ENCODE results near the gene GTF2I. TPM values are rescaled to one million over a fixed set of nuclear protein-coding genes. Genes with fewer than 3 reads are reported as not detected.

The GTF2I gene
- total and polyA plus RNA-seq, 10 of the 15 experiments (the other 5 are each of a cell fraction or from before 2014, with no cell fraction given), result 6.7 to 172 (median 96.9) TPM

- H3K9ac ChIP-seq (ENCODE audit: control insufficient read depth, insufficient read depth, low read length), result no peak overlapping the region
- no peak overlapping the region for H2AFZ ChIP-seq (ENCODE audit: control insufficient read depth, low read depth, low read length)
- no peak overlapping the region for H3K27ac ChIP-seq (ENCODE audit: control insufficient read depth, insufficient read depth)
- FAIRE-seq (no peak), ATAC-seq (no peak), DNase-seq (ENCODE audit: low read depth, low spot score) (no peak)
- no peaks in the 10 kb centered on the region for H4K20me1 ChIP-seq (ENCODE audit: control insufficient read depth, insufficient read depth)
- H3K36me3 ChIP-seq (ENCODE audit: control insufficient read depth in 2 of 2, insufficient read depth in 2 of 2, low read length in 1 of 2), result peaks cover 3 to 29% of the 10 kb centered on the region in 2 experiments
- H3K4me3 ChIP-seq, result no peak overlapping the region
- ChIA-PET POLR2A (no interaction called here), RAD21 (ENCODE audit: unreplicated experiment) (interaction anchor here (1.8 kb wide), 1 partner anchor 47 kb away, joined by 3 read pairs; no protein-coding TSS in a partner anchor), CTCF (no interaction called here), SMC1A (ENCODE audit: uncharacterized antibody, unreplicated experiment) (no interaction called here)
- no peaks in the 10 kb centered on the region for H3K9me3 ChIP-seq (replicated peaks; ENCODE audit: control insufficient read depth, insufficient read depth, low read length)
- 97% methylated on average over 1 of the region's 1 CpG for WGBS (ENCODE audit: insufficient coverage, insufficient replicate concordance, low lambda C conversion rate, missing lambda C conversion rate)
- BruUV-seq (replicated peaks), result no TSS peak
- in situ Hi-C loops (cut with MboI), result no loop called here
- H3K4me2 ChIP-seq (ENCODE audit: control insufficient read depth, insufficient read depth), result no peak overlapping the region
- H3K79me2 ChIP-seq (ENCODE audit: control insufficient read depth, insufficient read depth, low read length), result no peaks in the 10 kb centered on the region
- TF ChIP-seq HDGF (IDR thresholded peaks at IDR 0.05) (no peak), SREBF2 (IDR thresholded peaks at IDR 0.05; ENCODE audit: low read length) (no peak), DPF2 (IDR thresholded peaks at IDR 0.05) (no peak), LARP7 (IDR thresholded peaks at IDR 0.05) (no peak), NBN (IDR thresholded peaks at IDR 0.05) (no peak), NKRF (conservative IDR thresholded peaks at IDR 0.05) (no peak), RAD51 (IDR thresholded peaks at IDR 0.05) (no peak), SP1 (IDR thresholded peaks at IDR 0.05; ENCODE audit: low read depth, low read length) (no peak), PRDM15 (CRISPR knock-in tag; IDR thresholded peaks at IDR 0.05) (no peak), HDAC2 (IDR thresholded peaks at IDR 0.05) (no peak), CBFB (IDR thresholded peaks at IDR 0.05; ENCODE audit: low read depth) (no peak), RBBP5 (conservative IDR thresholded peaks at IDR 0.05) (no peak), IRF5 (IDR thresholded peaks at IDR 0.05; ENCODE audit: borderline replicate concordance) (no peak)
- intact Hi-C loops (cut with micrococcal nuclease; ENCODE audit: unreplicated experiment), result loop anchor here (10.0 kb wide), 1 partner anchor 304 kb away; no protein-coding TSS in a partner anchor
- H3K4me1 ChIP-seq (ENCODE audit: control insufficient read depth, insufficient read depth, low read length), result no peaks in the 10 kb centered on the region
- no peaks in the 10 kb centered on the region for H3K27me3 ChIP-seq (replicated peaks in 1 of 2; ENCODE audit: control insufficient read depth in 2 of 2, insufficient read depth in 2 of 2, low read length in 1 of 2)
Measured at GRCh38 chr7:74718336-74718735, 60.8 kb downstream of the GTF2I start.
